MCF 10A (cell line): ENCODE results near the gene SEMA4D. TPM values are rescaled to one million over a fixed set of nuclear protein-coding genes. Genes with fewer than 3 reads are reported as not detected.

Experiments
- BruUV-seq: library from RNA; stranded (reverse); fragments of 400-500 nt; replicated peaks from 2 replicates; lab custom pipeline; 2021; lab: Mats Ljungman, UMichigan
- CTCF ChIA-PET: fragments of 300-600 bp; sonication (Branson Sonifier 250); formaldehyde crosslinking; extraction: SDS; loops from one replicate; lab custom pipeline; 2021; ENCODE audit warnings: antibody characterized with exemption, inconsistent platforms; lab: Yijun Ruan, JAX
- POLR2A ChIA-PET: fragments of 300-600, 350-650 bp; sonication (Branson Sonifier 250); formaldehyde crosslinking; extraction: SDS; loops from one replicate; lab custom pipeline; 2020; ENCODE audit warnings: antibody characterized with exemption, inconsistent platforms; lab: Yijun Ruan, JAX
- DNase-seq: peaks from one replicate; pipeline ENCODE4 v3.0.0-alpha.2; 2018; ENCODE audit not compliant: unreplicated experiment
- H3K27ac Mint-ChIP-seq: one replicate; pipeline ENCODE4 v1.8.0; 2022; ENCODE audit warnings: mild to moderate bottlenecking, low read depth, mixed read lengths; ENCODE audit not compliant: unreplicated experiment
- H3K27me3 Mint-ChIP-seq: one replicate; pipeline ENCODE4 v1.8.0; 2022; ENCODE audit warnings: mixed read lengths; ENCODE audit not compliant: insufficient read depth, unreplicated experiment
- H3K36me3 Mint-ChIP-seq: one replicate; pipeline ENCODE4 v1.8.0; 2022; ENCODE audit warnings: mild to moderate bottlenecking, moderate library complexity, mixed read lengths; ENCODE audit not compliant: insufficient read depth, unreplicated experiment
- H3K4me1 Mint-ChIP-seq: one replicate; pipeline ENCODE4 v1.8.0; 2022; ENCODE audit warnings: mixed read lengths; ENCODE audit not compliant: insufficient read depth, unreplicated experiment
- H3K4me3 Mint-ChIP-seq: one replicate; pipeline ENCODE4 v1.8.0; 2022; ENCODE audit warnings: mild to moderate bottlenecking, moderate library complexity, mixed read lengths; ENCODE audit not compliant: unreplicated experiment
- H3K9me3 Mint-ChIP-seq: one replicate; pipeline ENCODE4 v1.8.0; 2022; ENCODE audit warnings: mixed read lengths; ENCODE audit not compliant: unreplicated experiment
- intact Hi-C: fragments of 100-400 bp; cut with micrococcal nuclease; formaldehyde crosslinking; loops from 2 replicates; pipeline ENCODE4 v1.14.1; 2022
- total RNA-seq: library from RNA; stranded (reverse); gene quantifications from 2 replicates; pipeline ENCODE4 v1.2.3, GENCODE V29; 2022
- TF ChIP-seq, protein P1 (sequence below): fragments of 200-600 bp; IDR thresholded peaks from one replicate; pipeline ENCODE4 v1.8.0; 2022; ENCODE audit warnings: antibody characterized with exemption, mild to moderate bottlenecking; ENCODE audit not compliant: unreplicated experiment

Gene SEMA4D
- total RNA-seq, 1 experiment from 2014 or later = 4.2 TPM

DNA sequence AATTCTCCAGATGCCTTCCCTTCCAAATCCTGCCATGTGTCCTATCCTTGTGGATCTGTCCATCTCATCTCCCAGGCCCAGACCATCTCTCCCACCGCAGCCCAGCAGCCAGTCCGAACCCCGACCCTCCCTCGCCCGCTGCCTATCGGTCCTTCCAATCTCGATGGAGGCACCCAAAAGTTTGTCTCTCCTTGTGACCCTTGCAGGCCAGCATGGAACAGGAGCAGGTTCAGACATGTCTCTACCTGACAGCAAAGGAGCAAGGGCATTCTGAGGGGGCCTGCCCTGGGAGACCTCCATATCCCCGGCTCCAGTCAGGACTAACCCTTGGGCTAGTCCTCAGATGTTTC is 51.0 kb downstream of the SEMA4D start:
- DNase-seq = no peak
- TF ChIP-seq, protein P1, sequence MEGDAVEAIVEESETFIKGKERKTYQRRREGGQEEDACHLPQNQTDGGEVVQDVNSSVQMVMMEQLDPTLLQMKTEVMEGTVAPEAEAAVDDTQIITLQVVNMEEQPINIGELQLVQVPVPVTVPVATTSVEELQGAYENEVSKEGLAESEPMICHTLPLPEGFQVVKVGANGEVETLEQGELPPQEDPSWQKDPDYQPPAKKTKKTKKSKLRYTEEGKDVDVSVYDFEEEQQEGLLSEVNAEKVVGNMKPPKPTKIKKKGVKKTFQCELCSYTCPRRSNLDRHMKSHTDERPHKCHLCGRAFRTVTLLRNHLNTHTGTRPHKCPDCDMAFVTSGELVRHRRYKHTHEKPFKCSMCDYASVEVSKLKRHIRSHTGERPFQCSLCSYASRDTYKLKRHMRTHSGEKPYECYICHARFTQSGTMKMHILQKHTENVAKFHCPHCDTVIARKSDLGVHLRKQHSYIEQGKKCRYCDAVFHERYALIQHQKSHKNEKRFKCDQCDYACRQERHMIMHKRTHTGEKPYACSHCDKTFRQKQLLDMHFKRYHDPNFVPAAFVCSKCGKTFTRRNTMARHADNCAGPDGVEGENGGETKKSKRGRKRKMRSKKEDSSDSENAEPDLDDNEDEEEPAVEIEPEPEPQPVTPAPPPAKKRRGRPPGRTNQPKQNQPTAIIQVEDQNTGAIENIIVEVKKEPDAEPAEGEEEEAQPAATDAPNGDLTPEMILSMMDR = no peak
- CTCF ChIA-PET = no interaction called here
- H3K4me3 Mint-ChIP-seq = no peak overlapping the region
- peaks cover 8% of the 10 kb centered on the region for H3K4me1 Mint-ChIP-seq
- intact Hi-C loops = no loop called here
- H3K36me3 Mint-ChIP-seq = no peaks in the 10 kb centered on the region
- POLR2A ChIA-PET = interaction anchor here (0.6 kb wide), 1 partner anchor 11 kb away, joined by 3 read pairs; no protein-coding TSS in a partner anchor
- no peaks in the 10 kb centered on the region for H3K27me3 Mint-ChIP-seq
- no peak overlapping the region for H3K27ac Mint-ChIP-seq
- no peaks in the 10 kb centered on the region for H3K9me3 Mint-ChIP-seq
- no TSS peak for BruUV-seq

DNA sequence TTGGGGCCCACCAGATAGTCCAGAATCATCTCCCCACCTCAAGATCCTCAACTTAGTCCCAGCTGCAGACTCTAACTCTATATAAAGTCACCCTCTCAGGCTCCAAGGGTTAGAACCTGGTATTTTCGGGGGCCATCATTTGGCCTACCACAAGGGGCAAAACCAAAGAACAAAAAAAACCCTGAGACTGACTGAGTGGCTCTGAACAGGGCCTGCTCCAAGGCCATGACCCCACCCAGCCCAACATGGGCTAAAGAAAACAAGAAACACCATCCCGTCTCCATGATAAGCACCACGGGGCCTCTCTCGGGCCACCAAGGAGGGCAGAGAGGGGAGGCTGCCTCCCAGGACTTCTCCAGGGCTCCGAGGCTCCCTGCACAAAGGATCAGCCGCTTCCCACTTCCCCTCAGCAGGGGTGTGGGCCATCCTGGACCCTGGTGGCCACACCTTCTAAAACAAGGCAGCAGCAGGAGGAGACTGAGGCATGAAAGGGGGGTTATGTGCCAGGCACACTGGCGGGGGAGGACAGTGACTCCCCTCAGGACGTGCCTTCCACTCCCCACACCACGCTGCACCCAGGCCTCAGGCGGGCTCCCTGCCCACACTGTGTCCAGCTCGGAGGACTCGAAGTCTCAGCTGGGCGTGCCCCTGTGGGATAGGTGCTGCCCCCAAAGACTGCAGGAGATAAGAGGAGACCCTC is 51.5 kb downstream of the SEMA4D start:
- DNase-seq = no peak
- Mint-ChIP-seq H3K4me1 (peaks cover 8% of the 10 kb centered on the region), H3K36me3 (no peaks in the 10 kb centered on the region), H3K27me3 (no peaks in the 10 kb centered on the region), H3K9me3 (no peaks in the 10 kb centered on the region), H3K4me3 (no peak overlapping the region), H3K27ac (no peak overlapping the region)
- TF ChIP-seq, protein P1 = no peak
- no TSS peak for BruUV-seq
- intact Hi-C loops = no loop called here
- ChIA-PET CTCF (no interaction called here), POLR2A (interaction anchor here (0.6 kb wide), 1 partner anchor 11 kb away, joined by 3 read pairs; no protein-coding TSS in a partner anchor)

DNA sequence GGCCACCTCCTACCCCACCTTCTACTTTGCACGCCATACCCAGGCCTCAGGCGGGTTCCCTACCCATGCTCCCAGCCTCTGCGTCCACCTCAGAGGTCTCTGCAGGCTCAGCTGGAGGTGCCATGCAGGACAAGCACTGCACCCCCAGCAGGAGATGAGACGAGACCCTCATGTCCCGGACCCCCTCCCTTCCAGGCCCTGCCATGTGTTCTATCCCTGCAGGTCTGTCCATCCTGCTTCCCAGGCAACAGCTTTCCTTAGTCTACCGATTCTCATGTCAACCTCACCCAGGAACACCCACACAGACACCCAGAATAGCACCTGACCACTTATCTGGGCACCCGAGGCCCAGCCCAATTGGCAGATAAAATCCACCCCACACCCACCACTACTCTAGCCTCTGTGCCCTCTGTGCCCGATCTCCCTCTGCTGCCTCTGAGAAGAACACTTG is 52.1 kb downstream of the SEMA4D start:
- Mint-ChIP-seq H3K27me3 (no peaks in the 10 kb centered on the region), H3K36me3 (no peaks in the 10 kb centered on the region), H3K27ac (no peak overlapping the region), H3K4me1 (peaks cover 8% of the 10 kb centered on the region), H3K9me3 (no peaks in the 10 kb centered on the region), H3K4me3 (no peak overlapping the region)
- intact Hi-C loops = no loop called here
- no TSS peak for BruUV-seq
- ChIA-PET CTCF (no interaction called here), POLR2A (no interaction called here)
- TF ChIP-seq, protein P1 = no peak
- DNase-seq = no peak

DNA sequence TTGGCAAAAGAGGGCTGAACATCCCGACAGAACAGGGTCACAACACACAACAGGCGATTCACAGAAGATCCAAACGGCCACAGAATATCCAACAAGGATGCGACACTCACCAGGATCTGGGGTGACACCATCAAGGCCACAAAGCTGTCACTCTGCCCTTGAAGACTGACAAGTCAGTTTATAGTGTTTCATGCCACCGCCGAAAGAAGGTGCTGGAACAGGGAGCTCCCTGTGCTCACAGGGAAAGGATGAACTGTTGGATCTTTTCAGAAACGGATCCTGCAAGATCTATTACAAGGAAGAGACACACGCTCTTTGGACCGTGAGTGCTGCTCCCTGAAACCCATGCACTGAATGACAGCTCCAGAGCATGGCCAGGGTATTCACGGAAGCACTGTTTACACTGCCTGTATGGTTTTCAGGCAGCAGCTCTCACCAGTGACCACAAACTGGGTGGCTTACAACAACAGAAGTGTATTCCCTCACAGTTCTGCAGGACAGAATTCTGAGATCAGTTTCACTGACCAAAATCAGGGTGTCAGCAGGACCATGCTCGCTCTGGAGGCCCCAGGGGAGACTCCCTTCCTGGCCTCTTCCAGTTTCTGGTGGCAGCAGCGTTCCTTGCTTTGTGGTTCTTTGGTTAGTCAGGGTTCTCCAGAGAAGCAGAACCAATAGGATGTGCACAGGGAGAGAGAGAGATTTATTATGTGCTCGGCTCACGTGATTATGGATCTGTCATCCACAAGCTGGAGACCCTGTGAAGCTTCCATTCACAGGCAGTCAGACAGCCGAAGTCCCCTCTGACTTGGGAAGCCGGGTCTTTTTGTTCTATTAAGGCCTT is 52.8 kb downstream of the SEMA4D start:
- CTCF ChIA-PET = no interaction called here
- TF ChIP-seq, protein P1 = no peak
- POLR2A ChIA-PET = no interaction called here
- no peaks in the 10 kb centered on the region for H3K9me3 Mint-ChIP-seq
- no peak overlapping the region for H3K27ac Mint-ChIP-seq
- no TSS peak for BruUV-seq
- H3K4me3 Mint-ChIP-seq = no peak overlapping the region
- peaks cover 8% of the 10 kb centered on the region for H3K4me1 Mint-ChIP-seq
- no peaks in the 10 kb centered on the region for H3K27me3 Mint-ChIP-seq
- DNase-seq = no peak
- intact Hi-C loops = no loop called here
- no peaks in the 10 kb centered on the region for H3K36me3 Mint-ChIP-seq
